IMR-90 (cell line): Measurements from ENCODE around the gene ATG4A. TPM values are rescaled to one million over a fixed set of nuclear protein-coding genes. Genes with fewer than 3 reads are reported as not detected.

Experiments used
- ATAC-seq: fragments of 200-7000 bp; cut with Tn5 transposase; 2 replicates; pipeline ENCODE4 v1.9.1; 2020; ENCODE audit warnings: low read depth, mild to moderate bottlenecking, moderate library complexity
- BruUV-seq: library from RNA; stranded (reverse); fragments of 400-500 nt; replicated peaks from 2 replicates; lab custom pipeline; 2021; lab: Mats Ljungman, UMichigan
- CTCF ChIA-PET: fragments of 300-600 bp; formaldehyde crosslinking; extraction: SDS; loops from one replicate; lab custom pipeline; 2021; ENCODE audit warnings: antibody characterized with exemption; lab: Yijun Ruan, JAX
- POLR2A ChIA-PET: fragments of 300-600 bp; sonication (Branson Sonifier 250); formaldehyde crosslinking; loops from one replicate; lab custom pipeline; 2022; ENCODE audit warnings: antibody characterized with exemption; ENCODE audit not compliant: unreplicated experiment; lab: Charles Lee
- DNase-seq: peaks from one replicate; pipeline ENCODE4 v3.0.0; 2013
- H2AFZ ChIP-seq: replicated peaks from 2 replicates; pipeline ENCODE3; 2013; ENCODE audit warnings: low read length, mild to moderate bottlenecking; ENCODE audit not compliant: poor library complexity
- H2AK5ac ChIP-seq: 2 replicates; pipeline ENCODE4 v1.6.1; 2013; ENCODE audit warnings: low read depth, low read length, inconsistent platforms
- H2AK9ac ChIP-seq: replicated peaks from 2 replicates; pipeline ENCODE3; 2013; ENCODE audit warnings: mild to moderate bottlenecking, low read depth, low read length, moderate library complexity; ENCODE audit not compliant: poor library complexity
- H2BK120ac ChIP-seq: 2 replicates; pipeline ENCODE4 v1.6.1; 2013; ENCODE audit warnings: low read depth, low read length, inconsistent platforms
- H2BK15ac ChIP-seq: 3 replicates; pipeline ENCODE4 v1.6.1; 2013; ENCODE audit warnings: low read depth, low read length, inconsistent platforms
- H2BK20ac ChIP-seq: 2 replicates; pipeline ENCODE4 v1.6.1; 2013; ENCODE audit warnings: low read depth, mild to moderate bottlenecking, inconsistent platforms, low read length, moderate library complexity
- H2BK5ac ChIP-seq: 2 replicates; pipeline ENCODE4 v1.6.1; 2013; ENCODE audit warnings: mild to moderate bottlenecking, low read depth, low read length, inconsistent platforms; ENCODE audit not compliant: poor library complexity, severe bottlenecking
- H3K14ac ChIP-seq: replicated peaks from 2 replicates; pipeline ENCODE4 v1.6.1; 2013; ENCODE audit warnings: low read depth, low read length, inconsistent platforms
- H3K18ac ChIP-seq: 2 replicates; pipeline ENCODE4 v1.6.1; 2013; ENCODE audit warnings: low read depth, low read length, control low read depth
- H3K23ac ChIP-seq: 2 replicates; pipeline ENCODE4 v1.6.1; 2013; ENCODE audit warnings: low read depth, low read length, inconsistent platforms
- H3K27ac ChIP-seq: 2 replicates; pipeline ENCODE4 v1.5.1; 2013; ENCODE audit warnings: mild to moderate bottlenecking, control low read depth, low read length; ENCODE audit not compliant: insufficient read depth
- H3K27me3 ChIP-seq: 2 replicates; pipeline ENCODE4 v1.6.1; 2013; ENCODE audit warnings: low read length; ENCODE audit not compliant: control insufficient read depth, insufficient read depth
- H3K36me3 ChIP-seq: 2 replicates; pipeline ENCODE4 v1.6.1; 2013; ENCODE audit warnings: low read length, mixed read lengths; ENCODE audit not compliant: control insufficient read depth, insufficient read depth
- H3K4ac ChIP-seq: 2 replicates; pipeline ENCODE4 v1.6.1; 2013; ENCODE audit warnings: low read depth, low read length, inconsistent platforms
- H3K4me1 ChIP-seq: 2 replicates; pipeline ENCODE4 v1.6.1; 2013; ENCODE audit warnings: low read length, mixed read lengths; ENCODE audit not compliant: control insufficient read depth, insufficient read depth
- H3K4me2 ChIP-seq: 2 replicates; pipeline ENCODE4 v1.6.1; 2013; ENCODE audit warnings: low read depth, mild to moderate bottlenecking, control low read depth, low read length, moderate library complexity
- H3K4me3 ChIP-seq: 2 replicates; pipeline ENCODE4 v1.5.1; 2013; ENCODE audit warnings: low read depth, mild to moderate bottlenecking, control low read depth, low read length, moderate library complexity; ENCODE audit not compliant: insufficient read depth
- H3K56ac ChIP-seq: 2 replicates; pipeline ENCODE4 v1.6.1; 2013; ENCODE audit warnings: low read length, inconsistent platforms; ENCODE audit not compliant: insufficient read depth; ENCODE audit errors: extremely low read depth
- H3K79me1 ChIP-seq, 2 experiments: 2 replicates each; pipeline ENCODE4 v1.6.1; 2013; ENCODE audit warnings: low read length in 2 of 2, inconsistent platforms in 1 of 2, low read depth in 1 of 2
- H3K9ac ChIP-seq: 2 replicates; pipeline ENCODE4 v1.6.1; 2013; ENCODE audit warnings: low read depth, low read length, control low read depth
- H3K9me1 ChIP-seq: 2 replicates; pipeline ENCODE4 v1.6.1; 2013; ENCODE audit warnings: low read length, inconsistent platforms; ENCODE audit not compliant: insufficient read depth
- H3K9me3 ChIP-seq: 2 replicates; pipeline ENCODE4 v1.6.1; 2013; ENCODE audit warnings: low read length; ENCODE audit not compliant: control insufficient read depth, insufficient read depth
- H4K20me1 ChIP-seq: 2 replicates; pipeline ENCODE4 v1.6.1; 2013; ENCODE audit warnings: low read length, inconsistent platforms; ENCODE audit not compliant: insufficient read depth
- H4K5ac ChIP-seq: 2 replicates; pipeline ENCODE4 v1.6.1; 2013; ENCODE audit warnings: mild to moderate bottlenecking, low read depth, low read length, control low read depth
- H4K8ac ChIP-seq, 2 experiments: 2 replicates each; pipeline ENCODE4 v1.6.1; 2013; ENCODE audit warnings: low read depth in 2 of 2, low read length in 2 of 2, control low read depth in 1 of 2, inconsistent platforms in 1 of 2
- H4K91ac ChIP-seq: 2 replicates; pipeline ENCODE4 v1.6.1; 2013; ENCODE audit warnings: low read depth, low read length, inconsistent platforms; ENCODE audit not compliant: insufficient read depth
- BHLHE40 ChIP-seq: fragments of 150-350 bp; IDR thresholded peaks from 2 replicates; pipeline ENCODE4 v1.6.1; 2016; ENCODE audit warnings: mild to moderate bottlenecking, low read depth, low read length
- CEBPB ChIP-seq: IDR thresholded peaks from 2 replicates; pipeline ENCODE4 v1.6.1; 2012; ENCODE audit warnings: low read depth, low read length, improper control_type of control experiment
- CHD1 ChIP-seq: IDR thresholded peaks from 2 replicates; pipeline ENCODE4 v1.6.1; 2012; ENCODE audit warnings: low read depth, low read length, improper control_type of control experiment
- FOS ChIP-seq: fragments of 150-350 bp; IDR thresholded peaks from 2 replicates; pipeline ENCODE4 v1.6.1; 2016; ENCODE audit warnings: low read depth, low read length
- MAFK ChIP-seq: IDR thresholded peaks from 2 replicates; pipeline ENCODE4 v1.6.1; 2012; ENCODE audit warnings: low read depth, low read length, improper control_type of control experiment
- MAZ ChIP-seq: IDR thresholded peaks from 2 replicates; pipeline ENCODE4 v1.6.1; 2012; ENCODE audit warnings: low read depth, mild to moderate bottlenecking, low read length, improper control_type of control experiment, moderate library complexity, borderline replicate concordance
- MXI1 ChIP-seq: IDR thresholded peaks from 2 replicates; pipeline ENCODE4 v1.6.1; 2012; ENCODE audit warnings: low read depth, mild to moderate bottlenecking, low read length, moderate library complexity, borderline replicate concordance
- NFE2L2 ChIP-seq: fragments of 150-350 bp; IDR thresholded peaks from 2 replicates; pipeline ENCODE4 v1.6.1; 2016; ENCODE audit warnings: low read depth, mild to moderate bottlenecking, low read length
- POLR2A ChIP-seq: IDR thresholded peaks from 2 replicates; pipeline ENCODE4 v1.6.1; 2012; ENCODE audit warnings: mild to moderate bottlenecking, low read depth, low read length
- RCOR1 ChIP-seq: IDR thresholded peaks from 2 replicates; pipeline ENCODE4 v1.6.1; 2012; ENCODE audit warnings: mild to moderate bottlenecking, low read length, improper control_type of control experiment; ENCODE audit not compliant: insufficient replicate concordance
- RFX5 ChIP-seq: IDR thresholded peaks from 2 replicates; pipeline ENCODE4 v1.8.0; 2012; ENCODE audit warnings: low read depth, mild to moderate bottlenecking, low read length, moderate library complexity
- SMC3 ChIP-seq: fragments of 150-350 bp; IDR thresholded peaks from 2 replicates; pipeline ENCODE4 v1.6.1; 2016; ENCODE audit warnings: low read depth, mild to moderate bottlenecking, antibody characterized with exemption, low read length, moderate library complexity
- WGBS, 2 experiments: methylation state at CpG; one replicate each; pipeline versions ENCODE4 v1.1.5 to v1.1.7; 2013; ENCODE audit warnings: missing lambda C conversion rate in 2 of 2; ENCODE audit not compliant: insufficient read length in 1 of 2; ENCODE audit errors: extremely low coverage in 2 of 2; 5-methylcytosine and 5-hydroxymethylcytosine counted together
- dilution Hi-C: fragments of 300-500 bp; cut with HindIII; formaldehyde crosslinking; loops from one replicate; pipeline ENCODE4 v1.14.3; 2018; ENCODE audit warnings: low sequenced_read_pairs; ENCODE audit not compliant: unreplicated experiment
- in situ Hi-C: fragments of 300-500 bp; cut with MboI; formaldehyde crosslinking; loops from 3 replicates; pipeline ENCODE4 v1.14.3; 2019; ENCODE audit warnings: low sequenced_read_pairs, inconsistent platforms, mixed read lengths
- intact Hi-C: fragments of 100-400 bp; cut with micrococcal nuclease; formaldehyde crosslinking; loops from 2 replicates; pipeline ENCODE4 v1.10.0; 2022
- polyA plus RNA-seq, 3 experiments: library from polyadenylated mRNA; depleted of rRNA; stranded (reverse); fragments of >200 nt; gene quantifications; 2 replicates each; pipeline ENCODE4 v1.2.3, GENCODE V29; 2012; ENCODE audit warnings: low replicate concordance in 1 of 3
- total RNA-seq: library from RNA; depleted of rRNA; stranded (reverse); fragments of >200 nt; gene quantifications from 2 replicates; pipeline ENCODE4 v1.2.3, GENCODE V29; 2012
- TF ChIP-seq, protein P1 (sequence below): conservative IDR thresholded peaks from 2 replicates; pipeline ENCODE4 v1.5.1; 2012; ENCODE audit warnings: mild to moderate bottlenecking, low read depth, low read length, improper control_type of control experiment

The ATG4A gene
- total and polyA plus RNA-seq, 2 of the 4 experiments (the other 2 are of a cell fraction) = 8.2 to 14.7 TPM

- Histone ChIP-seq H3K4me1 (no peaks in the 10 kb centered on the region), H3K9me3 (no peaks in the 10 kb centered on the region), H4K91ac (no peak overlapping the region), H3K27ac (no peak overlapping the region), H3K79me1 (no peaks in the 10 kb centered on the region), H3K9ac (no peak overlapping the region), H3K18ac (no peak overlapping the region), H3K4me2 (no peak overlapping the region), H2BK20ac (no peak overlapping the region), H2AK9ac (no peak overlapping the region), H3K56ac (no peak overlapping the region), H2BK120ac (no peak overlapping the region), H3K23ac (no peak overlapping the region), H3K14ac (no peak overlapping the region), H2BK15ac (no peak overlapping the region), H4K8ac (no peak overlapping the region), H3K9me1 (no peaks in the 10 kb centered on the region), H2AK5ac (no peak overlapping the region), H3K36me3 (no peaks in the 10 kb centered on the region), H3K4ac (no peak overlapping the region), H2AFZ (no peak overlapping the region), H3K27me3 (peaks cover 12% of the 10 kb centered on the region), H4K20me1 (no peaks in the 10 kb centered on the region), H3K4me3 (no peak overlapping the region), H2BK5ac (no peak overlapping the region), H4K5ac (no peak overlapping the region)
- ATAC-seq = no peak
- ChIA-PET POLR2A (no interaction called here), CTCF (no interaction called here)
- WGBS, 2 experiments = no CpG with 5 or more reads among the region's 3 CpGs
- BruUV-seq = no TSS peak
- TF ChIP-seq POLR2A (no peak), RFX5 (no peak), CEBPB (no peak), NFE2L2 (no peak), FOS (no peak), MAFK (no peak), BHLHE40 (no peak), RCOR1 (no peak), MXI1 (no peak), CHD1 (no peak), SMC3 (no peak), MAZ (no peak)
- TF ChIP-seq, protein P1, sequence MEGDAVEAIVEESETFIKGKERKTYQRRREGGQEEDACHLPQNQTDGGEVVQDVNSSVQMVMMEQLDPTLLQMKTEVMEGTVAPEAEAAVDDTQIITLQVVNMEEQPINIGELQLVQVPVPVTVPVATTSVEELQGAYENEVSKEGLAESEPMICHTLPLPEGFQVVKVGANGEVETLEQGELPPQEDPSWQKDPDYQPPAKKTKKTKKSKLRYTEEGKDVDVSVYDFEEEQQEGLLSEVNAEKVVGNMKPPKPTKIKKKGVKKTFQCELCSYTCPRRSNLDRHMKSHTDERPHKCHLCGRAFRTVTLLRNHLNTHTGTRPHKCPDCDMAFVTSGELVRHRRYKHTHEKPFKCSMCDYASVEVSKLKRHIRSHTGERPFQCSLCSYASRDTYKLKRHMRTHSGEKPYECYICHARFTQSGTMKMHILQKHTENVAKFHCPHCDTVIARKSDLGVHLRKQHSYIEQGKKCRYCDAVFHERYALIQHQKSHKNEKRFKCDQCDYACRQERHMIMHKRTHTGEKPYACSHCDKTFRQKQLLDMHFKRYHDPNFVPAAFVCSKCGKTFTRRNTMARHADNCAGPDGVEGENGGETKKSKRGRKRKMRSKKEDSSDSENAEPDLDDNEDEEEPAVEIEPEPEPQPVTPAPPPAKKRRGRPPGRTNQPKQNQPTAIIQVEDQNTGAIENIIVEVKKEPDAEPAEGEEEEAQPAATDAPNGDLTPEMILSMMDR = no peak
- no peak for DNase-seq
- intact Hi-C loops (no loop called here), in situ Hi-C loops (no loop called here), dilution Hi-C loops (no loop called here)
Observed at GRCh38 chrX:108203540-108203939, 112.0 kb downstream of the ATG4A start.
